KMS-11 (cell line): ENCODE data around the gene S100PBP.
"Not testable (repeated sequence)": the region's sequence is repeated elsewhere in the genome, so short reads cannot be mapped to it uniquely, and the experiment has no call there.

Experiments used
- H2AFZ ChIP-seq: fragments of 200-600 bp; sonication (generic); 2 replicates; pipeline ENCODE4 v1.6.1; 2016; ENCODE audit warnings: antibody characterized with exemption, mixed run types, low read depth
- H3K27ac ChIP-seq: fragments of 200-600 bp; sonication (generic); 2 replicates; pipeline ENCODE4 v1.6.1; 2016; ENCODE audit warnings: mild to moderate bottlenecking, mixed run types
- H3K27me3 ChIP-seq: fragments of 200-600 bp; sonication (generic); 2 replicates; pipeline ENCODE4 v1.6.1; 2017; ENCODE audit warnings: mild to moderate bottlenecking, low read depth, mixed run types, moderate library complexity; ENCODE audit not compliant: insufficient read depth
- H3K36me3 ChIP-seq: fragments of 200-600 bp; sonication (generic); 2 replicates; pipeline ENCODE4 v1.6.1; 2017; ENCODE audit warnings: mild to moderate bottlenecking, mixed run types; ENCODE audit not compliant: insufficient read depth
- H3K4me1 ChIP-seq: fragments of 200-600 bp; sonication (generic); 2 replicates; pipeline ENCODE4 v1.6.1; 2016; ENCODE audit warnings: mild to moderate bottlenecking, low read depth, mixed run types; ENCODE audit not compliant: poor library complexity, severe bottlenecking
- H3K4me2 ChIP-seq: fragments of 200-600 bp; sonication (generic); 2 replicates; pipeline ENCODE4 v1.7.0; 2016; ENCODE audit warnings: mild to moderate bottlenecking, mixed run types
- H3K4me3 ChIP-seq: fragments of 200-600 bp; sonication (generic); IDR thresholded peaks from 2 replicates; pipeline ENCODE4 v1.6.1; 2017; ENCODE audit warnings: low read depth, low read length, mixed read lengths; ENCODE audit not compliant: insufficient read depth
- H3K79me2 ChIP-seq: fragments of 200-600 bp; sonication (generic); 2 replicates; pipeline ENCODE4 v1.6.1; 2016; ENCODE audit warnings: low read depth, mixed run types; ENCODE audit not compliant: insufficient read depth
- H3K9ac ChIP-seq: fragments of 200-600 bp; sonication (generic); 2 replicates; pipeline ENCODE4 v1.6.1; 2016; ENCODE audit warnings: mild to moderate bottlenecking, mixed run types
- H4K20me1 ChIP-seq: fragments of 200-600 bp; sonication (generic); 2 replicates; pipeline ENCODE4 v1.6.1; 2016; ENCODE audit warnings: mild to moderate bottlenecking, mixed run types; ENCODE audit not compliant: insufficient read depth
- CTCF ChIP-seq: fragments of 200-600 bp; sonication (generic); conservative IDR thresholded peaks from 2 replicates; pipeline ENCODE4 v1.6.1; 2017; ENCODE audit warnings: low read depth, mild to moderate bottlenecking, antibody characterized with exemption, low read length, moderate library complexity, mixed read lengths

Gene S100PBP

DNA sequence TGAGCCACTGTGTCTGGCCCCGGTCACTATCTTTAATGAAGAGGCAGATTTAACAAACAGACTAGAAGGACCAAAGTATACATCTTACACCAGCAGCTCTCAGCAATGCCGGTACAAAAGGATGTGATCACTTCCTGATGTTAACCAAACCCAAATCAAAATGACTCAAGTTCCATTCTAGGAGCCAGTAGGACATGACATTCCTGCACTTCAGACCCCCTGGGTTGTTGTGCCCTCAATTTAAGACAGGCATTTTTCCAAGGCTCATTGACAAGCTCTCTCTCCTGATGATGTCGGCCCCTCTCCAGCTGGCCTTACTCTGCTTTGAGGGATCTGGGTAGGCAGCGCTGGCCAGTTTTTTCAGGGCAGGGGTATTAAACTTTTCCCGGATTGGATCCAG, 35.4 kb upstream of the S100PBP start:
- no peak for TF ChIP-seq CTCF
- Histone ChIP-seq H2AFZ (no peak overlapping the region), H3K27me3 (no peaks in the 10 kb centered on the region), H3K27ac (no peak overlapping the region), H3K4me1 (peaks cover 11% of the 10 kb centered on the region), H3K4me3 (no peak overlapping the region), H3K9ac (no peak overlapping the region), H3K79me2 (no peaks in the 10 kb centered on the region), H4K20me1 (no peaks in the 10 kb centered on the region), H3K36me3 (peaks cover 10% of the 10 kb centered on the region; the same call in 1 of the 2 replicates), H3K4me2 (no peak overlapping the region)

DNA sequence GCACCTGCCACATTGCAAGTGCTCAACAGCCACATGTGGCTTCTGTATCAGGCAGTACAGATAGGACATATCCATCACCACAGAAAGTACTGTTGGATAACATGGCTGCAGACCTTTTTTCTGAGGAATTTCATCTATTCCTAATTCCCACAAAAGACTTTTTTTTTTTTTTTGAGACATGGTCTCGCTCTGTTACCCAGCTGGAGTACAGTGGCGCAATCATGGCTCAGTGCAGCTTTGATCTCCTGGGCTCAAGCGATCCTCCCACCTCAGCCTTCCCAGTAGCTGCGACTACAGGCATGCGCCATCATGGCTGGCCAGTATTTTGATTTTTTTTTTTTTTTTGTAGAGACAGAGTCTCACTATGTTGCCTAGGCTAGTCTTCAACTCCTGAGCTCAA, 33.6 kb upstream of the S100PBP start:
- no peaks in the 10 kb centered on the region for H4K20me1 ChIP-seq
- no peak overlapping the region for H3K4me2 ChIP-seq
- H3K27me3 ChIP-seq: no peaks in the 10 kb centered on the region
- no peak for TF ChIP-seq CTCF
- H3K27ac ChIP-seq: no peak overlapping the region
- peaks cover 10% of the 10 kb centered on the region; the same call in 1 of the 2 replicates for H3K36me3 ChIP-seq
- no peak overlapping the region for H3K4me3 ChIP-seq
- H3K79me2 ChIP-seq: no peaks in the 10 kb centered on the region
- peaks cover 17% of the 10 kb centered on the region for H3K4me1 ChIP-seq
- H3K9ac ChIP-seq: no peak overlapping the region
- H2AFZ ChIP-seq: no peak overlapping the region

- H3K4me2 ChIP-seq: no peak overlapping the region
- no peaks in the 10 kb centered on the region for H4K20me1 ChIP-seq
- H3K79me2 ChIP-seq: no peaks in the 10 kb centered on the region
- peaks cover 17% of the 10 kb centered on the region for H3K4me1 ChIP-seq
- no peak overlapping the region for H3K27ac ChIP-seq
- H3K36me3 ChIP-seq: peaks cover 10% of the 10 kb centered on the region; the same call in 1 of the 2 replicates
- no peak overlapping the region for H2AFZ ChIP-seq
- no peak for TF ChIP-seq CTCF
- H3K9ac ChIP-seq: no peak overlapping the region
- no peaks in the 10 kb centered on the region for H3K27me3 ChIP-seq
- H3K4me3 ChIP-seq: no peak overlapping the region
These were observed 32.6 kb upstream of the S100PBP start for GRCh38 chr1:32784817-32785216.

- Histone ChIP-seq H3K9ac (no peak overlapping the region), H3K36me3 (peaks cover 3% of the 10 kb centered on the region; the same call in 1 of the 2 replicates), H3K27ac (no peak overlapping the region), H3K4me1 (peaks cover 17% of the 10 kb centered on the region), H3K27me3 (no peaks in the 10 kb centered on the region), H3K79me2 (0 out of 2 replicates have a peak, but pooled peaks cover 8% of the 10 kb centered on the region), H4K20me1 (no peaks in the 10 kb centered on the region), H2AFZ (no peak overlapping the region), H3K4me3 (no peak overlapping the region), H3K4me2 (peak overlapping the region; percentile 9; the same call in 1 of the 2 replicates)
- TF ChIP-seq CTCF: no peak
These were observed 30.6 kb upstream of the S100PBP start for GRCh38 chr1:32786856-32787255.

- not testable (repeated sequence) for H3K27me3 ChIP-seq, H3K36me3 ChIP-seq, H4K20me1 ChIP-seq, H2AFZ ChIP-seq, H3K27ac ChIP-seq, H3K4me2 ChIP-seq, H3K9ac ChIP-seq, H3K4me3 ChIP-seq, H3K79me2 ChIP-seq
- peaks cover 17% of the 10 kb centered on the region for H3K4me1 ChIP-seq
These were observed 28.1 kb upstream of the S100PBP start for GRCh38 chr1:32789356-32789755.
